Astrocyte of the cerebellum (primary cell): Measurements from ENCODE around the gene CDC6.

Experiments
- DNase-seq: peaks from one replicate; pipeline ENCODE4 v3.0.0-alpha.2; 2011; ENCODE audit warnings: low read depth
- H3K4me3 ChIP-seq: 2 replicates; pipeline ENCODE4 v1.5.1; 2011; ENCODE audit warnings: mild to moderate bottlenecking, low read depth, low read length, moderate library complexity
- CTCF ChIP-seq: IDR thresholded peaks from 2 replicates; pipeline ENCODE4 v1.5.1; 2012; ENCODE audit warnings: low read length, low read depth, moderate library complexity, mild to moderate bottlenecking; ENCODE audit errors: missing control alignments
- in situ Hi-C: cut with HindIII; loops from 2 replicates; pipeline ENCODE4 v1.10.0; 2017; ENCODE audit warnings: low sequenced_read_pairs

CDC6 gene

GRCh38 chr17:40248507-40248906 lies 39.2 kb upstream of the CDC6 start:
- in situ Hi-C loops, result no loop called here
- no peak for DNase-seq
- no peak for TF ChIP-seq CTCF
- H3K4me3 ChIP-seq, result no peak overlapping the region

- no peak for TF ChIP-seq CTCF
- peak; percentile 59 for DNase-seq
- H3K4me3 ChIP-seq, result no peak overlapping the region
- in situ Hi-C loops, result no loop called here
Measured at GRCh38 chr17:40251576-40251975, 36.1 kb upstream of the CDC6 start.

- in situ Hi-C loops, result no loop called here
- no peak for TF ChIP-seq CTCF
- no peak overlapping the region for H3K4me3 ChIP-seq
- DNase-seq, result no peak
Measured at GRCh38 chr17:40253565-40253964, 34.1 kb upstream of the CDC6 start.

- in situ Hi-C loops, result no loop called here
- H3K4me3 ChIP-seq, result no peak overlapping the region
- DNase-seq, result no peak
- TF ChIP-seq CTCF, result no peak
Measured at GRCh38 chr17:40259505-40259904, 28.2 kb upstream of the CDC6 start.

- TF ChIP-seq CTCF, result no peak
- H3K4me3 ChIP-seq, result no peak overlapping the region
- in situ Hi-C loops, result no loop called here
- DNase-seq, result no peak
Measured at GRCh38 chr17:40260528-40260927, 27.2 kb upstream of the CDC6 start.

- in situ Hi-C loops, result no loop called here
- no peak overlapping the region for H3K4me3 ChIP-seq
- DNase-seq, result no peak
- TF ChIP-seq CTCF, result no peak
Measured at GRCh38 chr17:40264458-40265185, 23.1 kb upstream of the CDC6 start.
